Rectal smooth muscle tissue (tissue), 1 donor: ENCODE data around the gene KLHL5.
"Not testable (repeated sequence)": the region's sequence is repeated elsewhere in the genome, so short reads cannot be mapped to it uniquely, and the experiment has no call there.

Experiments
- H3K27ac ChIP-seq: one replicate; pipeline ENCODE4 v1.7.0; 2013; ENCODE audit warnings: low read depth, low read length, inconsistent platforms
- H3K27me3 ChIP-seq: one replicate; pipeline ENCODE4 v1.7.0; 2013; ENCODE audit warnings: low read length; ENCODE audit not compliant: control insufficient read depth, insufficient read depth
- H3K36me3 ChIP-seq: one replicate; pipeline ENCODE4 v1.7.0; 2013; ENCODE audit warnings: low read length; ENCODE audit not compliant: control insufficient read depth, insufficient read depth
- H3K4me1 ChIP-seq: one replicate; pipeline ENCODE4 v1.7.0; 2013; ENCODE audit warnings: low read length; ENCODE audit not compliant: control insufficient read depth, insufficient read depth
- H3K4me3 ChIP-seq: one replicate; pipeline ENCODE4 v1.7.0; 2013; ENCODE audit warnings: low read length
- H3K9ac ChIP-seq: one replicate; pipeline ENCODE4 v1.7.0; 2013; ENCODE audit warnings: low read length

Gene KLHL5

GRCh38 chr4:39118034-39118658 lies 56.1 kb downstream of the KLHL5 start:
- Histone ChIP-seq H3K4me1 (no peaks in the 10 kb centered on the region), H3K27me3 (no peaks in the 10 kb centered on the region), H3K9ac (no peak overlapping the region), H3K27ac (no peak overlapping the region), H3K4me3 (no peak overlapping the region), H3K36me3 (peaks cover 2% of the 10 kb centered on the region)

GRCh38 chr4:39120418-39120817 lies 58.4 kb downstream of the KLHL5 start:
- Histone ChIP-seq H3K36me3 (peaks cover 2% of the 10 kb centered on the region), H3K9ac (no peak overlapping the region), H3K4me1 (no peaks in the 10 kb centered on the region), H3K27ac (no peak overlapping the region), H3K4me3 (no peak overlapping the region), H3K27me3 (no peaks in the 10 kb centered on the region)

- H3K27me3 ChIP-seq, result no peaks in the 10 kb centered on the region
- no peak overlapping the region for H3K27ac ChIP-seq
- peaks cover 2% of the 10 kb centered on the region for H3K36me3 ChIP-seq
- no peaks in the 10 kb centered on the region for H3K4me1 ChIP-seq
- no peak overlapping the region for H3K9ac ChIP-seq
- no peak overlapping the region for H3K4me3 ChIP-seq
These were observed 63.0 kb downstream of the KLHL5 start for GRCh38 chr4:39124885-39125599.

GRCh38 chr4:39125600-39125985 lies 63.6 kb downstream of the KLHL5 start:
- no peaks in the 10 kb centered on the region for H3K27me3 ChIP-seq
- no peak overlapping the region for H3K4me3 ChIP-seq
- no peaks in the 10 kb centered on the region for H3K4me1 ChIP-seq
- peaks cover 2% of the 10 kb centered on the region for H3K36me3 ChIP-seq
- no peak overlapping the region for H3K27ac ChIP-seq
- no peak overlapping the region for H3K9ac ChIP-seq

- Histone ChIP-seq H3K9ac (no peak overlapping the region), H3K4me1 (no peaks in the 10 kb centered on the region), H3K4me3 (no peak overlapping the region), H3K27ac (no peak overlapping the region), H3K36me3 (peaks cover 2% of the 10 kb centered on the region), H3K27me3 (no peaks in the 10 kb centered on the region)
These were observed 64.4 kb downstream of the KLHL5 start for GRCh38 chr4:39126256-39127095.

GRCh38 chr4:39133623-39134022 lies 71.6 kb downstream of the KLHL5 start:
- H3K27ac ChIP-seq, result no peak overlapping the region
- H3K4me3 ChIP-seq, result no peak overlapping the region
- H3K36me3 ChIP-seq, result no peaks in the 10 kb centered on the region
- H3K4me1 ChIP-seq, result peaks cover 6% of the 10 kb centered on the region
- no peaks in the 10 kb centered on the region for H3K27me3 ChIP-seq
- no peak overlapping the region for H3K9ac ChIP-seq

- no peaks in the 10 kb centered on the region for H3K27me3 ChIP-seq
- no peaks in the 10 kb centered on the region for H3K36me3 ChIP-seq
- peaks cover 6% of the 10 kb centered on the region for H3K4me1 ChIP-seq
- no peak overlapping the region for H3K9ac ChIP-seq
- peak overlapping the region; percentile 23 for H3K27ac ChIP-seq
- no peak overlapping the region for H3K4me3 ChIP-seq
These were observed 72.8 kb downstream of the KLHL5 start for GRCh38 chr4:39134683-39135306.

- not testable (repeated sequence) for H3K4me3 ChIP-seq, H3K4me1 ChIP-seq, H3K9ac ChIP-seq, H3K27me3 ChIP-seq, H3K36me3 ChIP-seq, H3K27ac ChIP-seq
These were observed 76.2 kb downstream of the KLHL5 start for GRCh38 chr4:39138227-39138626.

GRCh38 chr4:39146211-39146610 lies 84.2 kb downstream of the KLHL5 start:
- Histone ChIP-seq H3K4me3 (no peak overlapping the region), H3K4me1 (no peaks in the 10 kb centered on the region), H3K9ac (no peak overlapping the region), H3K27me3 (no peaks in the 10 kb centered on the region), H3K36me3 (no peaks in the 10 kb centered on the region), H3K27ac (no peak overlapping the region)

GRCh38 chr4:39154009-39154408 lies 92.0 kb downstream of the KLHL5 start:
- Histone ChIP-seq H3K27ac (no peak overlapping the region), H3K4me3 (no peak overlapping the region), H3K27me3 (no peaks in the 10 kb centered on the region), H3K4me1 (no peaks in the 10 kb centered on the region), H3K36me3 (no peaks in the 10 kb centered on the region), H3K9ac (no peak overlapping the region)

- Histone ChIP-seq H3K9ac (no peak overlapping the region), H3K4me3 (no peak overlapping the region), H3K27me3 (no peaks in the 10 kb centered on the region), H3K4me1 (no peaks in the 10 kb centered on the region), H3K36me3 (no peaks in the 10 kb centered on the region), H3K27ac (no peak overlapping the region)
These were observed 95.5 kb downstream of the KLHL5 start for GRCh38 chr4:39157520-39157919.

GRCh38 chr4:39166177-39166576 lies 104.1 kb downstream of the KLHL5 start:
- Histone ChIP-seq H3K36me3 (no peaks in the 10 kb centered on the region), H3K27me3 (no peaks in the 10 kb centered on the region)

More at GRCh38 chr4:39166177-39166576, 104.1 kb downstream of the KLHL5 start:
- H3K4me1 ChIP-seq, result no peaks in the 10 kb centered on the region
- no peak overlapping the region for H3K27ac ChIP-seq
- no peak overlapping the region for H3K9ac ChIP-seq
- no peak overlapping the region for H3K4me3 ChIP-seq
